Subcutaneous abdominal adipose tissue (tissue), 5 donors: Measurements from ENCODE around the gene PTPA.

ENCODE experiments used
- H3K27ac ChIP-seq: one replicate; pipeline ENCODE4 v1.7.0; 2013; ENCODE audit warnings: low read depth, mild to moderate bottlenecking, inconsistent platforms, low read length, moderate library complexity
- H3K27me3 ChIP-seq, 5 donors: one replicate each; pipeline ENCODE4 v1.7.0; 2013; ENCODE audit warnings: low read length in 5 of 5, inconsistent platforms in 1 of 5; ENCODE audit not compliant: control insufficient read depth in 5 of 5, insufficient read depth in 4 of 5
- H3K36me3 ChIP-seq, 5 donors: one replicate each; pipeline ENCODE4 v1.7.0; 2013; ENCODE audit warnings: low read length in 5 of 5; ENCODE audit not compliant: control insufficient read depth in 5 of 5, insufficient read depth in 5 of 5
- H3K4me1 ChIP-seq, 5 donors: one replicate each; pipeline ENCODE4 v1.7.0; 2013; ENCODE audit warnings: low read length in 5 of 5, mild to moderate bottlenecking in 3 of 5, moderate library complexity in 1 of 5; ENCODE audit not compliant: control insufficient read depth in 5 of 5, insufficient read depth in 5 of 5
- H3K4me3 ChIP-seq, 5 donors: one replicate each; pipeline ENCODE4 v1.7.0; 2013; ENCODE audit warnings: low read length in 5 of 5, low read depth in 1 of 5
- H3K9ac ChIP-seq, 5 donors: one replicate each; pipeline ENCODE4 v1.7.0; 2013; ENCODE audit warnings: low read length in 5 of 5, mild to moderate bottlenecking in 4 of 5, moderate library complexity in 3 of 5
- H3K9me3 ChIP-seq, 5 donors: one replicate each; pipeline ENCODE4 v1.7.0; 2013; ENCODE audit warnings: low read length in 5 of 5; ENCODE audit not compliant: control insufficient read depth in 5 of 5
- donor health status: healthy.
- donor health status: healthy.
- donor health status: healthy.
- donor health status: healthy.
- donor health status: healthy.

Gene PTPA

DNA sequence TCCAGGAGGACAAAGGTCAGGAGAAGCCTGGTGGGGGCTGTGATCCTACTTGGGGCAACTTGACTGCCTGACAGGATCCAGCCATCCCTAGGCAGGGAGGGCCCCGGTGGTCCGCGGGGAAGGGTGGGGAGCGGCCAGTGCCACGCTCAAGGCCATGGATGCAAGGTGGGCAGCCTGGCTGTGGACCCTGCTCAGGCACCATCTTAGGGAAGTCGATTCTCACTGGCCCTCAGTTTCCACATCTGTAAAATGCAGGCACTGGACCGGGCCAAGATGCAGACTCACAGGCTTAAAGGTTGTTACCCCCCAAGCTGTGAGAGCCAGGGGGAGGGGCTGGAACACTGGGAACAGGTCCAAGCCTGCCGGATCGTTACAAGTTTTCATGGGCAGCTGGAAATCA is 39.0 kb upstream of the PTPA start:
- Histone ChIP-seq H3K36me3 (peaks cover 0 to 44% (median 39%) of the 10 kb centered on the region in 5 donors), H3K27ac (no peak overlapping the region), H3K4me3 (no peak overlapping the region), H3K9ac (no peak overlapping the region), H3K27me3 (no peaks in the 10 kb centered on the region), H3K9me3 (no peaks in the 10 kb centered on the region), H3K4me1 (peaks cover 0 to 16% (median 11%) of the 10 kb centered on the region in 5 donors)

DNA sequence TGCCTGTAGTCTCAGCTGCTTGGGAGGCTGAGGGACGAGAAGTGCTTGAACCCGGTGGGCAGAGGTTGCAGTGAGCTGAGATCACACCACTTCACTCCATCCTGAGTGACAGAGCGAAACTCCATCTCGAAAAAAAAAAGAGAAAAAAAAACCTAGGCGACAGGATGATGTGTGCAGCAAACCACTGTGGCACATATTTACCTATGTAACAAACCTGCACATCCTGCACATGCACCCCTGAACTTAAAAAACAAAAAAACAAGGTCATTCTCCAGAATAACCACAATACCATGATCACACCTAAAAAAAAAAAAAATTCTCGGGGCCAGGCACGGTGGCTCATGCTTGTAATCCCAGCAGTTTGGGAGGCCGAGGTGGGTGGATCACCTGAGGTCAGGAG is 37.8 kb upstream of the PTPA start:
- Histone ChIP-seq H3K9ac (no peak overlapping the region), H3K27ac (no peak overlapping the region), H3K4me1 (peaks cover 0 to 16% (median 11%) of the 10 kb centered on the region in 5 donors), H3K27me3 (no peaks in the 10 kb centered on the region), H3K9me3 (no peaks in the 10 kb centered on the region), H3K36me3 (peaks cover 0 to 32% (median 26%) of the 10 kb centered on the region in 5 donors), H3K4me3 (no peak overlapping the region)

DNA sequence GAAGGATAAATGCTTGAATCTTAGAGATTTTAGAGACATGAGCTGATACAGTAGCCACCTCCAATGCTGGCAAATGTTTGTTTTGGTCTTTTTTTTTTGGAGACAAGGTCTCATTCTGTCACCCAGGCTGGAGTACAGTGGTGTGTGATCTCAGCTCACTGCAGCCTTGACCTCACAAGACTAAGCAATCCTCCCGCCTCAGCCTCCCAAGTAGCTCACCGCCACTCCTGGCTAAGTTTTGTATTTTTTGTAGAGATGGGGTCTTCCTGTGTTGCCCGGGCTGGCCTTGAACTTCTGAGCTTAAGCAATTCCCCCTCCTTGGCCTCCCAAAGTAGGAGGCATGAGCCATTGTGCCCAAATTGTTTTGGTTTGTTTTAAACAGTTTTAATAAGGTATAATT is 37.1 kb upstream of the PTPA start:
- H3K4me1 ChIP-seq = peaks cover 0 to 11% (median 8%) of the 10 kb centered on the region in 5 donors
- H3K4me3 ChIP-seq = no peak overlapping the region
- H3K9me3 ChIP-seq = no peaks in the 10 kb centered on the region
- no peak overlapping the region for H3K9ac ChIP-seq
- no peak overlapping the region for H3K27ac ChIP-seq
- no peaks in the 10 kb centered on the region for H3K27me3 ChIP-seq
- peaks cover 0 to 25% (median 20%) of the 10 kb centered on the region in 5 donors for H3K36me3 ChIP-seq

DNA sequence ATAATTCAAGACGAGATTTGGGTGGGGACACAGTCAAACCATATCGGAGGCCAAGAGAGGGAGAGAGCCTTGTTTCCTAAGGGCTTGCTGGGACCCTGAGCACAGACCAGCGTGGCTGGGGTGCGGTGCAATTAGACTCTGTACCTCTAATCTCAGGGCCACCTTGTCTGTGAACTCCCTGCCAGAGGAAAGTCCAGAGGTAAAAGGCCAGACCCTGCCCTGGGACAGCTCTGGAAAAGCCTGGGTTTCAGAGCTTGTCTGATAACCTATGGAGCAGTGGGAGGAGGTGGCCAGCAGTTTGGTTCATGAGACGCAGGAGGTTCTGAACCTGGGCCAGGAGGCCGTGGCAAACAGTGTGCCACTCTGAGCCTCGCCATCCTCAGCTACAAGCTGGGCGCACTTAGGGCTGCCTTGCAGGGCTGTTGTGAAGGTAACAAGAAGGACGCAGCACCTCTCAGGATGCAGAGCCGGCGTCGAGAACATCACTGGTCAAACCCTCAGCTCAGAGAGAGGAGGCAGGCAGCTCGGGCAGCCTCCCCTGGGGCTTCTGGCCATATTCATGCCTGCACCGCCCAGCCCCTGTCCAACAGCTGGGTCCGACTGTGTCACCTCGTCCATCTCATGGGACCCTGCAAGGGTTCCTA is 35.1 kb upstream of the PTPA start:
- H3K9ac ChIP-seq = no peak overlapping the region
- H3K4me3 ChIP-seq = no peak overlapping the region
- no peak overlapping the region for H3K27ac ChIP-seq
- peaks cover 0 to 8% (median 6%) of the 10 kb centered on the region in 5 donors for H3K36me3 ChIP-seq
- no peaks in the 10 kb centered on the region for H3K27me3 ChIP-seq
- peaks cover 3 to 9% (median 7%) of the 10 kb centered on the region in 5 donors for H3K4me1 ChIP-seq
- H3K9me3 ChIP-seq = no peaks in the 10 kb centered on the region

DNA sequence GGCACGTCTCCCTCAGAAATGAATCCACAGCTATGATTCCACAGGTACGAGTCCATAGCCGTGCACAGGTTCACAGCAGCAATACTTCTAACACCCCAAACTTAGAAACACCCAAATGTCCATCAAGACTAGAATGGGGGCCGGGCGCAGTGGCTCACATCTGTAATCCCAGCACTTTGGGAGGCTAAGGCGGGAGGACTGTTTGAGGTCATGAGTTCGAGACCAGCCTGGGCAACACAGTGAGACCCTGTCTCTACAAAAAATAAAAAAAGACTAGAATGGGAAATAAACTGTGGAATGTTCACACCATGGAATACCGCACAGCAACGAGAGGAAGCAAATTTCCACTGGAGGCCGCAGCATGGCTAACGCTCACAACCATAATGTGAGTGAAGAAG is 34.6 kb upstream of the PTPA start:
- peaks cover 3 to 13% (median 11%) of the 10 kb centered on the region in 5 donors for H3K4me1 ChIP-seq
- H3K4me3 ChIP-seq = no peak overlapping the region
- no peaks in the 10 kb centered on the region for H3K27me3 ChIP-seq
- peaks cover 0 to 4% (median 2%) of the 10 kb centered on the region in 5 donors for H3K36me3 ChIP-seq
- no peaks in the 10 kb centered on the region for H3K9me3 ChIP-seq
- no peak overlapping the region for H3K9ac ChIP-seq
- no peak overlapping the region for H3K27ac ChIP-seq

DNA sequence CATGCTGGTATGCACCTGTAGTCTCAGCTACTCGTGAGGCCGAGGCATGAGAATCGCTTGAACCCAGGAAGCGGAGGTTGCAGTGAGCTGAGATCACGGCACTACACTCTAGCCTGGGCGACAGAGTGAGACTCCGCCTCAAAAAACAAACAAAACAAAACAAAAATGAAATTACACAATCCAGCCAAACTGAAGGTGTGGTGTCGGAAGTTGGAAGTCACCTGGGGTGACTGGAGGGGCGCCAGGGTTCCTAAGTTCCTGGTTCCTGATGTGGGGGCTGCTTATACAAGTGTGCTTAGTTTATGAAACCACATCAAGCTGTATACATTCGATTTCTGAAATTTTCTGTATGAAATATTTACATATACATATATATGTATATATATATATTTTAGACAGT is 34.0 kb upstream of the PTPA start:
- Histone ChIP-seq H3K9ac (no peak overlapping the region), H3K27ac (no peak overlapping the region), H3K4me1 (peaks cover 5 to 19% (median 17%) of the 10 kb centered on the region in 5 donors), H3K4me3 (no peak overlapping the region), H3K36me3 (no peaks in the 10 kb centered on the region), H3K9me3 (no peaks in the 10 kb centered on the region), H3K27me3 (no peaks in the 10 kb centered on the region)

DNA sequence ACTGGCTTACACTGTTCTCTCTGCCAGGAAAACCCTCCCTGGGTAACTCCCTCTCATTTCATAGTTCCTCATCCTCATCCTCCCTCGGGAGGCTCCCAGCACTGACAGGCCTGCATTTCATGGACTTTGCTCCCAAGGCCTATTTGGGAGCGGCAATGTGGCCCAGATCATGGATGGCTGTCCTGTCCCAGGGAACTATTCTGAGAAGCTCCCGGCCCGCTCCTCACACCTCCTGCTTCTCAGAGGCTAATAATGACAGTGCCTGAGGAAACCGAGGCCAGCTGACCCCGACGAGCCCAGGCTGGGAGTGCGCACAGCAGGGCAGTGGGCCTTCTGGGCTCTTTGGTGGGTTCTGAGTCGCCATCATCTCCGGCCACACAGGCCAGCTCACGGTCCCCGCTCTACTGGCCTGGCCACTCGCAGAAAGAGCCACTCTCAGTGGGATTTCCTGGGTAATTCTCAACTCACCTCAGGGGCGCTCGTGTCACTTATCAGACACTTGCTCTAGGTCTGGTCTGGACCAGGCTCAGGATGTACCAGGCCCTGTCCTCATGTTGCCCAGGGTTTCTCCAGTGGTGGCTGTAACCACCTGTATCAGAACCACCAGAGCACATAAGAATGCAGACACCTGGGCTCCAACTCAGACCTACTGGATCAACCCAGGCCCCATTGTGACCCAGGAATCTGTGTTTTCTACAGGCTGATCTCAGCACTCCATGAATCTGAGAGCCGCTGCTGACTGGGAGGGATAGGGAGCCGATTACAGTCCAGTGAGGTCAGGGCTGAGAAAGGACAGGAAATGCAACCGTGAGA is 32.3 kb upstream of the PTPA start:
- no peak overlapping the region for H3K9ac ChIP-seq
- H3K27ac ChIP-seq = no peak overlapping the region
- no peaks in the 10 kb centered on the region for H3K27me3 ChIP-seq
- H3K36me3 ChIP-seq = peaks cover 0 to under 1% (median 0%) of the 10 kb centered on the region in 5 donors
- H3K9me3 ChIP-seq = no peaks in the 10 kb centered on the region
- no peak overlapping the region for H3K4me3 ChIP-seq
- peaks cover 5 to 22% (median 19%) of the 10 kb centered on the region in 5 donors for H3K4me1 ChIP-seq

DNA sequence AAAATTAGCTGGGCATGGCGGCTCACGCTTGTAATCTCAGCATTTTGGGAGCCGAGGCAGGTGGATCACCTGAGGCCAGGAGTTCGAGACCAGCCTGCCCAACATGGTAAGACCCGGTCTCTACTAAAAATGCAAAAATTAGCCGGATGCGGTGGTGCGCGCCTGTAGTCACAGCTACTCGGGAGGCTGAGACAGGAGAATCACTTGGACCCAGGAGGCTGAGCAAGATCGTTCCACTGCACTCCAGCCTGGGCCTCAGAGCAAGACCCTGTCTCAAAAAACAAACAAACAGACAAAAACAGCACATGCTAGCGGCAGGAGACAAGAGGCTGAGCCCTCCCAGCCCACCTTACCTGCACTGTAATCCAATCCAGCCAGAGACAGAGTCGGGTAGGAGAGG is 31.4 kb upstream of the PTPA start:
- Histone ChIP-seq H3K9me3 (no peaks in the 10 kb centered on the region), H3K4me1 (peaks cover 5 to 22% (median 19%) of the 10 kb centered on the region in 5 donors), H3K4me3 (peak overlapping the region in 4 of 5 donors; percentile 72 to 86 (median 80)), H3K36me3 (peaks cover 0 to 6% (median 1%) of the 10 kb centered on the region in 5 donors), H3K9ac (peak overlapping the region in 1 of 5 donors; percentile 45), H3K27ac (no peak overlapping the region), H3K27me3 (no peaks in the 10 kb centered on the region)

DNA sequence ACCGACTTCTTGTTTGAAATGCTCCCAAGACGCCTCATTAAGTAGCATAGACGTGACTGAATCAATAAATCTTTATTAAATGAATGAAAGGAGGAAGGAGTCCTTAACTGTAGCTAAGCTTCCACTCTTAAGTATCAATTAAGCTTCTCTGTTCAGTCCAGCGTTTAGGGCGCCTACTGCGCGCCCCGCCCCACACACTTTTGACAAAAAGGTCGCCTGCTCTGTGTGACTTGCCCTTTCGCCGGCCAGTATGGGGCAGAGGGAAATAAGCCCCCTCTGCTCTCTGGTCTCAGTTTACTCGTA is 31.0 kb upstream of the PTPA start:
- peak overlapping the region; percentile 4 to 71 (median 45) for H3K9ac ChIP-seq
- H3K36me3 ChIP-seq = peaks cover 0 to 10% (median 6%) of the 10 kb centered on the region in 5 donors
- peaks cover 5 to 22% (median 19%) of the 10 kb centered on the region in 5 donors for H3K4me1 ChIP-seq
- no peak overlapping the region for H3K27ac ChIP-seq
- H3K4me3 ChIP-seq = peak overlapping the region; percentile 72 to 86 (median 79)
- no peaks in the 10 kb centered on the region for H3K9me3 ChIP-seq
- no peaks in the 10 kb centered on the region for H3K27me3 ChIP-seq
